Measurements from ENCODE around the gene MAPKBP1.

GRCh38 chr15:41806291-41807181 is 32.3 kb downstream of the MAPKBP1 start:
- TF ChIP-seq CTCF (tag by site-specific recombination; IDR thresholded peaks at IDR 0.05) (no peak), ZSCAN23 (tag by site-specific recombination; IDR thresholded peaks at IDR 0.05) (no peak), ZNF133 (tag by site-specific recombination; IDR thresholded peaks at IDR 0.05) (no peak), ELK4 (IDR thresholded peaks at IDR 0.05; ENCODE audit: borderline replicate concordance, low read depth, low read length) (no peak), ZNF660 (tag by site-specific recombination; IDR thresholded peaks at IDR 0.05) (no peak), YY2 (tag by site-specific recombination; IDR thresholded peaks at IDR 0.05) (no peak), ZNF16 (tag by site-specific recombination; IDR thresholded peaks at IDR 0.05; ENCODE audit: low read depth) (no peak), ZBTB21 (tag by site-specific recombination; IDR thresholded peaks at IDR 0.05) (no peak), ZNF398 (tag by site-specific recombination; IDR thresholded peaks at IDR 0.05) (no peak), ZNF558 (tag by site-specific recombination; IDR thresholded peaks at IDR 0.05) (no peak), ZNF777 (tag by site-specific recombination; IDR thresholded peaks at IDR 0.05; ENCODE audit: borderline replicate concordance) (no peak), YY1 (tag by site-specific recombination; IDR thresholded peaks at IDR 0.05) (no peak), TSHZ1 (tag by site-specific recombination; IDR thresholded peaks at IDR 0.05; ENCODE audit: borderline replicate concordance) (no peak)
